HG02973 (cell line): ENCODE results near the gene LPAR6.

Source experiments
- ATAC-seq: cut with Tn5 transposase; IDR thresholded peaks from one replicate; pipeline ENCODE4 v1.9.1; 2021; ENCODE audit warnings: moderate library complexity; ENCODE audit not compliant: unreplicated experiment

LPAR6 gene

GRCh38 chr13:48415516-48415915 is 2.6 kb upstream of the LPAR6 start:
- no peak for ATAC-seq

- ATAC-seq = no peak
Observed at GRCh38 chr13:48414501-48414900, 1.6 kb upstream of the LPAR6 start.

- ATAC-seq = no peak
Observed at GRCh38 chr13:48411841-48412531, 927 bp downstream of the LPAR6 start.

GRCh38 chr13:48411147-48411794 is 1.6 kb downstream of the LPAR6 start:
- ATAC-seq = no peak

GRCh38 chr13:48410199-48410598 is 2.7 kb downstream of the LPAR6 start:
- no peak for ATAC-seq

- no peak for ATAC-seq
Observed at GRCh38 chr13:48405875-48406274, 7.0 kb downstream of the LPAR6 start.

- no peak for ATAC-seq
Observed at GRCh38 chr13:48404952-48405351, 8.0 kb downstream of the LPAR6 start.

- no peak for ATAC-seq
Observed at GRCh38 chr13:48403913-48404312, 9.0 kb downstream of the LPAR6 start.

- ATAC-seq = no peak
Observed at GRCh38 chr13:48403151-48403631, 9.7 kb downstream of the LPAR6 start.

- ATAC-seq = no peak
Observed at GRCh38 chr13:48402325-48402932, 10.5 kb downstream of the LPAR6 start.

- no peak for ATAC-seq
Observed at GRCh38 chr13:48401480-48401879, 11.4 kb downstream of the LPAR6 start.

GRCh38 chr13:48400850-48401291 is 12.0 kb downstream of the LPAR6 start:
- ATAC-seq = peak; percentile 43

GRCh38 chr13:48400090-48400694 is 12.7 kb downstream of the LPAR6 start:
- ATAC-seq = no peak

- ATAC-seq = no peak
Observed at GRCh38 chr13:48398450-48399095, 14.3 kb downstream of the LPAR6 start.

- ATAC-seq = no peak
Observed at GRCh38 chr13:48397744-48398143, 15.2 kb downstream of the LPAR6 start.

- ATAC-seq = no peak
Observed at GRCh38 chr13:48393698-48394085, 19.2 kb downstream of the LPAR6 start.

- no peak for ATAC-seq
Observed at GRCh38 chr13:48393030-48393697, 19.7 kb downstream of the LPAR6 start.

GRCh38 chr13:48391257-48391656 is 21.7 kb downstream of the LPAR6 start:
- ATAC-seq = no peak

- ATAC-seq = no peak
Observed at GRCh38 chr13:48386816-48387215, 26.1 kb downstream of the LPAR6 start.

- no peak for ATAC-seq
Observed at GRCh38 chr13:48383384-48383783, 29.5 kb downstream of the LPAR6 start.

- ATAC-seq = no peak
Observed at GRCh38 chr13:48380581-48380980, 32.3 kb downstream of the LPAR6 start.
